SK-N-DZ (cell line): ENCODE measurements around the gene PDF.
"Not testable (repeated sequence)": the region's sequence is repeated elsewhere in the genome, so short reads cannot be mapped to it uniquely, and the experiment has no call there.

Experiments
- DNase-seq: peaks from one replicate; pipeline ENCODE4 v3.0.0-alpha.2; 2015; ENCODE audit warnings: low spot score

Gene PDF

DNA sequence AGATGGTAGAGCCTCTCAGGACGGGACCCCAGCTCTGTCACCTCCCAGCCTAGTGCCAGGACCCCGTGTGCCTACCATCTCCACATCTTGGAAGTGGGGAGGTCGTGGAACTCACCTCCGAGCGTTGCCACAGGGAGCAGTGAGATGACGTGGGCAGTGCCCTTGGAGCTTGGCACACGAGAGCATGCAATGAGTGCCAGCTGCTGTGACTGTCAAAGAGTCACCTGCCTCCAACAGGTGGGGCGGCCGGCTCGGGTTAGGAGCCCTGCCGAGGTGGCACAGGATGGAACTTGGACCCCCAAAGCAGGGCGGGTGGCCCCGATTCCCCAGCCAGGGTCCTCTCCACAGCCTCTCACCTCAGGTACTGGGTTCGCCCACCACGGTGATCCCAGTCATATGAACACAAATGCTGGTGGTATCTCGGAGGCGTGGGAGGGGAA, 13.8 kb downstream of the PDF start:
- no peak for DNase-seq

DNA sequence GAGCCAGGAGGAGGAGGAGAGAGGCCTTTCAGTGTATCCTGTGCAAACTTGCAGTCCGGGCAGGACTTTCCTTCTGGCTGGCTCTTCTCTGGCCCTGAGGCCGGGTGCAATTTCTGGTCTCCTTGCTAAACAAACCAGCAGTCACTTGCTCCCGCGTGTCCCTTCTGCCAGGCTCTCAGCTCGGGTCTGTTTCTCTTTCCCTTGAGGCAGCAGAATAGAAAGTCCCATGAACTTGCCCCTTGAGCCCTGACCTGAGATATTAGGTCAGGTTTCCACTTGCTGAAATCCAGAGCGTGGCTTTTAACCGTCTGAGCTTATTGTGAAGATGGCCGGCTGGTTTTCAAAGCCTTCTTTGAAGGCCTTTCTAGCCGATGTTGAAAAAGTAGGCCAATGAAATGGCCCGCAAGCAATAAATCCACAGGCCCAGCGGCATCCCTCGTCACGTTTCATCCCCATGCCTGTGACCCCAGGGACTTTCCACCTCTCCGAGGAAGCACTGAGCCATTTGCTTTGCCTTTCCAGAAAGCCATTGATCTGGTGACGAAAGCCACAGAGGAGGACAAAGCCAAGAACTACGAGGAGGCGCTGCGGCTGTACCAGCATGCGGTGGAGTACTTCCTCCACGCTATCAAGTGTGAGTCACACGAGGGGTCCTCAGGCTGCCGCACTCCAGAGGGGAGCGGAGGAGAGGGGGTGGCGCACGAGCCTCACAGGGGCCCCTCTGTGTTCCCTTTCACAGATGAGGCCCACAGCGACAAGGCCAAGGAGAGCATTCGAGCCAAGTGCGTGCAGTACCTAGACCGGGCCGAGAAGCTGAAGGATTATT, 14.7 kb downstream of the PDF start:
- DNase-seq: no peak

GRCh38 chr16:69314534-69314933, 15.9 kb downstream of the PDF start:
- no peak for DNase-seq

- DNase-seq: no peak
Observed at GRCh38 chr16:69313469-69313868, 16.9 kb downstream of the PDF start.

DNA sequence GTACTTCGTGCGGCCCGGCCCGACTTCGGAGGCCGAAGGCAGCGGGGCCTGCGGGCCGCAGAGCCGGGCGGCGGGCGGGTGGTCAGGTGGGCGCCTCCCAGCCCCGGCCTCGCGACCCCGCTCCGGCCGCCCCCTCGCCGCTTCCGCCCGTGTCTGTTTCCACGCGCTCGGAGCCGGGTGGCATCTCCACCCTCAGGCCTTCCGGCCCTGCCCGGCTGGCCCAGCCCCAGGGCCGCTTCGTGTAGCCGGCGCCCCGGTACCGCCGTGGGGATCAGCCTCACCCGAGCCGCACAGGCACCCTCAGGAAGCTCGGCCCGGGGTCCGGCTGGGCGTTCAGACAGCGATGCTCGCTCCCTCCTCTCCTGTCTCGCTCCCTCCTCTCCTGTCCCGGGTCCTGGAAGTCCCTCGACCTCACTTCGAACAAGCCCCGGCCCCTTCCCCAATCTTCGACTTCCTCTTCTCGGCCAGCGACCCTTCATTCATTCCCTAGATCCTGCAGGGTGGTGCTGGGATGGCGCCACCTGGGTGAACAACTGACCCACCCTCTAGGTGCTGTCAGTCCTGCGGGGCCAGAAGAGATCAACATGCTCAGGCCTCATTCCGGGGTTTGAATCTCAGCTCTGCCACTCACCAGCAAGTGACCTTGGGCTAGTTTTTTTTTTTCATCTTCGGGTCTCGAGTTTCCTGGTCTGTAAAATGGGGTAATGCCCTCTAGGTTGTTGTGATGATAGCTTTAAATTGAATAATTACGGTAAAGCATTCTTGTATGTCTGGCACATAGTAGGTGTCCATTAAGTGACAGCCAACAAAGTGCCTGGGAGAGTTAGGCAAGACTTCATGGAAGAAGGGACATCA, 18.6 kb downstream of the PDF start:
- peak; percentile 56 for DNase-seq

GRCh38 chr16:69310653-69311532, 19.5 kb downstream of the PDF start, which contains the start of gene VPS4A:
Gene VPS4A, plus strand, starts transcription at chr16:69311350. Its CDS starts 162 bp downstream, at chr16:69311512.
- DNase-seq: peak; percentile 91

GRCh38 chr16:69309316-69309715, 21.1 kb downstream of the PDF start:
- no peak for DNase-seq

DNA sequence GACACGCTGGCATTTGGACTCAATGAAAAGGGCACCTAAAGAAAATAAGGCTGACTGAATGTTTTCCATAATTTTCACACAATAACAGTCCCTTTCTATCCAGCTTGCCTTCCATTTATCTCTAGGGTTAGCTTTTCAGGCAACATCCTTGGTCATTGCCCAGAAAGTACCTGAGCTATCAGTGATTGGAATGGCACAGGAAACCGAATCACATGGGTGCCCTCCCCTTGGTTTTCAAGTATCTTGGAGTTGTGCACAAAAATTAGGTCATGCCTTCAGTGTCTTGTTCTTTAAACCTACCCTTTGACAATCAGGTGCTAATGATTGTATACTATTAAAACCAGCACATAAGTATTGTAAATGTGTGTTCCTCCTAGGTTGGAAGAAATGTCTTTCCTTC, 22.5 kb downstream of the PDF start:
- DNase-seq: no peak

- DNase-seq: no peak
Observed at GRCh38 chr16:69307091-69307490, 23.3 kb downstream of the PDF start.

DNA sequence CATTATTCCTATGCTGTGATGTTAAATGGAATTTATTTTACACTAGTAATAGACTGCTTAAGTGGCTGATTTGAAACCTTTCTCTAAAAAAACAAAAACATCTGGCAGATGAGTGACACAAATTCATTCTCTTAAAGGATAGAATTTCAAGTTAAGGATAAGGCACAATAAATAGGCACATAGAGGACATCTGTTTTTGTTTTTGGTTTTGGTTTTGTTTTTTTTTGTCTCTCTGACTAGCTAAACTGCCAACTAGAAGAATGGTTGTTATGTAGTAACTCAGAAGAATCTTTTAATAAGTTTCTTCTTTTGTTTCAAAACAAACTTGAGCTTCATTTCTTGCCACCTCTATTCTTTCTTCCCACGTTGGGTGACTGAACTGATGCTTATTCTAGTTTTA, 24.4 kb downstream of the PDF start:
- DNase-seq: no peak

- DNase-seq: no peak
Observed at GRCh38 chr16:69302301-69302700, 28.1 kb downstream of the PDF start.

- DNase-seq: no peak
Observed at GRCh38 chr16:69301861-69302260, 28.5 kb downstream of the PDF start.

GRCh38 chr16:69301187-69301586, 29.2 kb downstream of the PDF start:
- no peak for DNase-seq

- DNase-seq: no peak
Observed at GRCh38 chr16:69298261-69298660, 32.1 kb downstream of the PDF start.

DNA sequence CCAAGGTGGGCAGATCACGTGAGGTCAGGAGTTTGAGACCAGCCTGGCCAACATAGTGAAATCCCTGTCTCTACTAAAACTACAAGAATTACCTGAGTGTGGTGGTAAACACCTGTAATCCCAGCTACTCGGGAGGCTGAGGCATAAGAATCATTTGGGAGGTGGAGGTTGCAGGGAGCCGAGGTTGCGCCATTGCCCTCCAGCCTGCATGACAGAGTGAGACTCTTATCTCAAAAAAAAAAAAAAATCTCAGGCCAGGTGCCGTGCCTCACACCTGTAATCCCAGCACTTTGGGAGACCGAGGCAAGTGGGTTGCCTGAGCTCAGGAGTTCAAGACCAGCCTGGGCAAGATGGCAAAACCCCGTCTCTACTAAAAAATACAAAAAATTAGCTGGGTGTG, 33.6 kb downstream of the PDF start:
- DNase-seq: not testable (repeated sequence)

DNA sequence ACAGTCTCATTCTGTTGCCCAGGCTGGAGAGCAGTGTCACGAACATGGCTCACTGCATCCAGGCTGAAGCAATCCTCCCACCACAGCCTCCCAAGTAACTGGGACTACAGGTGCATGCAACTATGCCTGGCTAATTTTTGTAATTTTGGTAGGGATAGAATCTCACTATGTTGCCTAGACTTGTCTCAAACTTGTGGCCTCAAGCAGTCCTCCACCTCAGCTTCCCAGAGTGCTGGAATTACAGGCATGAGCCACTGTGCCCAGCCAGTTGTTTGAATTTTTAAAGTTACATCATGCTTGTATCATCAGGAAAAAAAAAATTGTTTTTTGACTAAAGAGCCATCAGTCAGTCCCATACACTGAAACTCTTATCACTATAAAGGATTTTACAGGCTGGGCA, 36.3 kb downstream of the PDF start:
- DNase-seq: no peak

GRCh38 chr16:69293401-69293800, 37.0 kb downstream of the PDF start:
- DNase-seq: no peak

DNA sequence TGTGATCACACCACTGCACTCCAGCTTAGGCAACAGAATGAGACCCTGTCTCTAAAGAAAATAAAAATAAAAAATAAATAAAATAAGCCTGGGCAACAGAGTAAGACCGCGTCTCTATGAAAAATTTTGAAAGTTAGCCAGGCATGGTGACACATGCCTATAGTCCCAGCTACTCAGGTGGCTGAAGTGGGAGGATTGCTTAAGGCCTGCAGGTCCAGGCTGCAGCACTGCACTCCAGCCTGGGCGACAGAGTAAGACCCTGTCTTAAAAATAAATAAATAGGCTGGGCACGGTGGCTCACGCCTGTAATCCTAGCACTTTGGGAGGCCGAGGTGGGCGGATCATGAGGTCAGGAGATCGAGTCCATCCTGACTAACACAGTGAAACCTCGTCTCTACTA, 38.7 kb downstream of the PDF start:
- DNase-seq: not testable (repeated sequence)

DNA sequence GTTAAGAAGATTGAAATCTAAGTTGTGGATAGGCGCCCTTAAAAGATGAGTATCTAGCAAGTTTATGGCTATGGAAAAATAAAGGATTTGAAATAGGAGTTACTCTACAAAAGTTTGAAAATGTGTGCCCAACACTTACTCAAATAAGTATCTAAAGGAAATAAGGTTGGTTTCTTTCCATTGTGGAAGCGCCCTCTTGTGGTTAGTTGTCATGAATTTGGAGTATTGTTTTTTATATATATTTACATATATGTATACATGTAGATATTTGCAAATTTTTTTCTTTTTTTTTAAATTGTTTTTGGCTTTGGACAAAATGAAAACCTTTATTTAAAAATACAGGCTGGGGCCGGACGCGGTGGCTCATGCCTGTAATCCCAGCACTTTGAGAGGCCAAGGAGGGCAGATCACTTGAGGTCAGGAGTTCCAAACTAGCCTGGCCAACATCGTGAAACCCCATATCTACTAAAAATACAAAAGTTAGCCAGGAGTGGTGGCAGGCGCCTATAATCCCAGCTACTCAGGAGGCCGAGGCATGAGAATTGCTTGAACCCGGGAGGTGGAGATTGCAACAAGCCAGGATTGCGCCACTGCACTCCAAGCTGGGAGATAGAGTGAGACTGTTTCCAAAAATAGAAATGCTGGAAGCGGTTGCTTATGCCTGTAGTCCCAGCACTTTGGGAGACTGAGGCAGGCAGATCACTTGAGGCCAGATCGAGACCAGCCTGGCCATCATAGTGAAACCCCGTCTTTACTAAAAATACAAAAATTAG, 43.3 kb downstream of the PDF start:
- peak; percentile 62 for DNase-seq

DNA sequence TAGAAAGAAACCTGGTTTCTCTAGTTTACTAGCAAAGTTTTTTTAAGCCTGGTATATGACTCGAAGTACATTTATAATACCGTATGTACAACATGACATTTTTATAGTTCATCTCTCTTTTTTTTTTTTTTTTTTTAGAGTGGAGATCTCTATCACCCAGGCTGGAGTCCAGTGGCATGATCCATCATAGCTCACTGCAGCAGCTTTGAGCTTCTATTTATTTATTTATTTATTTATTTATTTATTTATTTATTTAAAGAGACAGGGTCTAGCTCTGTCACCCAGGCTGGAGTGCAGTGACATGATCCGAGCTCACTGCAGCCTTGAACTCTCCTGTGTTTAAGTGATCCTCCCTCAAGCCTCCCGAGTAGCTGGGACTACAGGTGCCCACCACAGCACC, 45.1 kb downstream of the PDF start:
- DNase-seq: no peak

DNA sequence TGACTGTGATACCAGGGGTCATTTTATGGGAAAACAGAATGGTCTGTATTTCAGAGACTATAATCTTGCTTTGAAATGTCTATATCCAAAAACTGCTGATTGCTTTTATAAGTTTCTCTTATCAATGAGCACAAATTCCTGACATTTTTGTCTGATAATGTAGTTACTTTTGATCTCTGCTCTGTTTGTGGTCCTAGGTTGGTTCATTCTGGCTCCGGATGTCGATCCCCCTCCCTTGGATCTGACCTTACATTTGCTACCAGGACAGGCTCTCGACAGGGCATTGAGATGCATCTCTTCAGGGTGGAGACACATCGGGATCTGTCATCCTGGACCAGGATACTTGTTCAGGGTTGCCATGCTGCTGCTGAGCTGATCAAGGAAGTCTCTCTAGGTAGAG, 46.5 kb downstream of the PDF start:
- no peak for DNase-seq
